A549 (cell line): Measurements from ENCODE around the gene ELL2.

Source experiments
- JUN ChIP-seq, 2 experiments: fragments of >200 bp; sonication (Bioruptor Twin); formaldehyde crosslinking; IDR thresholded peaks; 2 replicates in 1 of 2; 3 replicates in 1 of 2; pipeline ENCODE4 v1.6.1; 2016 to 2017
- RNF2 ChIP-seq: fragments of 200-600 bp; sonication (generic); IDR thresholded peaks from 2 replicates; pipeline ENCODE4 v1.6.1; 2016; ENCODE audit warnings: low read depth, mild to moderate bottlenecking, antibody characterized with exemption, moderate library complexity, borderline replicate concordance

- TF ChIP-seq RNF2, result no peak
- no peak for TF ChIP-seq JUN (IDR thresholded peaks at IDR 0.05)
These were observed 113.0 kb downstream of the ELL2 start for GRCh38 chr5:95848701-95849100.
